ENCODE data around the gene PPARA. TPM values are rescaled to one million over a fixed set of nuclear protein-coding genes. Genes with fewer than 3 reads are reported as not detected.

PPARA gene
- total RNA-seq, 2 experiments from 2014 or later: 3.3 to 10.5 TPM

DNA sequence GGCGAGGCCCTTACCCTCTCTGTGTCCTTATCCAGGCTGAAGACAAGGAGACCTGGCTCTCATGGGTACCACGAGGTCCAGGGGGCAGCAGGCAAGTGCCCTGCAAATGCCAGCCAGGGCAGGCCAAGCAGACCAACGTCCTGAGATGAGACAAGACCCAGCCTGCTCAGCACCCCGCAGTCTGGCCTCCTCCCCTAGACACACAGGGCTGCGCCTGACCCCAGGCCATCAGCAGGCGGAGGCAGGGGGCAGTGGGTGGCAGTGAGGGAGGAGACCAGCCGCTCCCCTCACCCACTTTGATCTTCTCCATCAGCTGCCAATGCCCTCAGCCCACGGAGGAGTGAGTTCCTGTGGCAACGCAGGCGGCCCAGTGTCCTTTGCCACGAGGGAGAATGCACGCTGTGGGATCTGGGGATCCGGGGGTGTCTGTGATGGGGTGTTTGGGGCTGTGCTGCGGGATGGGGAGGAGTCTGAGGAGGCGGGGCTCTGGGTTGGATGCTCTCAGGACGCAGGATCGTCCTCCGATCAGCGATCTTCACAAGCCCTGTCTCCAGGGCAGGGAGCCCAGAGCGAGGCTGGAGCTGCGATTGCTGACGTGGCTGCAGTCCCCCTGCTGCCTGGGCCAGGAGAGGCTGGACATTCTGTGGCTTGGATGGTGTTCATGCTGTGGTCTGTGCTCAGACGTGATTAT, 30.5 kb upstream of the PPARA start:
- POLR2A ChIA-PET: no interaction called here
- no peak for DNase-seq (ENCODE audit: low spot score)
- peaks cover 6% of the 10 kb centered on the region for H3K4me1 ChIP-seq (ENCODE audit: insufficient read depth, low read length, poor library complexity, severe bottlenecking)
- BruUV-seq (replicated peaks): no TSS peak
- H2AFZ ChIP-seq (ENCODE audit: low read length): no peak overlapping the region
- TF ChIP-seq, protein P1, sequence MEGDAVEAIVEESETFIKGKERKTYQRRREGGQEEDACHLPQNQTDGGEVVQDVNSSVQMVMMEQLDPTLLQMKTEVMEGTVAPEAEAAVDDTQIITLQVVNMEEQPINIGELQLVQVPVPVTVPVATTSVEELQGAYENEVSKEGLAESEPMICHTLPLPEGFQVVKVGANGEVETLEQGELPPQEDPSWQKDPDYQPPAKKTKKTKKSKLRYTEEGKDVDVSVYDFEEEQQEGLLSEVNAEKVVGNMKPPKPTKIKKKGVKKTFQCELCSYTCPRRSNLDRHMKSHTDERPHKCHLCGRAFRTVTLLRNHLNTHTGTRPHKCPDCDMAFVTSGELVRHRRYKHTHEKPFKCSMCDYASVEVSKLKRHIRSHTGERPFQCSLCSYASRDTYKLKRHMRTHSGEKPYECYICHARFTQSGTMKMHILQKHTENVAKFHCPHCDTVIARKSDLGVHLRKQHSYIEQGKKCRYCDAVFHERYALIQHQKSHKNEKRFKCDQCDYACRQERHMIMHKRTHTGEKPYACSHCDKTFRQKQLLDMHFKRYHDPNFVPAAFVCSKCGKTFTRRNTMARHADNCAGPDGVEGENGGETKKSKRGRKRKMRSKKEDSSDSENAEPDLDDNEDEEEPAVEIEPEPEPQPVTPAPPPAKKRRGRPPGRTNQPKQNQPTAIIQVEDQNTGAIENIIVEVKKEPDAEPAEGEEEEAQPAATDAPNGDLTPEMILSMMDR (conservative IDR thresholded peaks at IDR 0.05; ENCODE audit: low read length): no peak
- TF ChIP-seq EZH2phosphoT487 (IDR thresholded peaks at IDR 0.05; ENCODE audit: borderline replicate concordance, low read depth, low read length): no peak
- no peaks in the 10 kb centered on the region for H3K36me3 ChIP-seq (ENCODE audit: insufficient read depth, low read length)
- H3K4me3 ChIP-seq (ENCODE audit: low read depth, low read length, poor library complexity, severe bottlenecking): no peak overlapping the region
- H3K9me3 ChIP-seq (ENCODE audit: low read length): no peaks in the 10 kb centered on the region
- H3K9me2 ChIP-seq (ENCODE audit: insufficient read depth, low read length): no peaks in the 10 kb centered on the region
- CTCF ChIA-PET (ENCODE audit: unreplicated experiment): no interaction called here
- H4K20me1 ChIP-seq (ENCODE audit: insufficient read depth, low read length): no peaks in the 10 kb centered on the region
- H3K4me2 ChIP-seq (ENCODE audit: low read length): no peak overlapping the region
- intact Hi-C loops (cut with micrococcal nuclease; ENCODE audit: unreplicated experiment): loop anchor here (5.0 kb wide), 1 partner anchor 177 kb away; the partner anchor contains the start of gene GTSE1
- no peaks in the 10 kb centered on the region for H3K79me2 ChIP-seq (ENCODE audit: insufficient read depth, low read depth, low read length)
- no peak overlapping the region for H3K27ac ChIP-seq (ENCODE audit: low read depth, low read length, poor library complexity, severe bottlenecking)

DNA sequence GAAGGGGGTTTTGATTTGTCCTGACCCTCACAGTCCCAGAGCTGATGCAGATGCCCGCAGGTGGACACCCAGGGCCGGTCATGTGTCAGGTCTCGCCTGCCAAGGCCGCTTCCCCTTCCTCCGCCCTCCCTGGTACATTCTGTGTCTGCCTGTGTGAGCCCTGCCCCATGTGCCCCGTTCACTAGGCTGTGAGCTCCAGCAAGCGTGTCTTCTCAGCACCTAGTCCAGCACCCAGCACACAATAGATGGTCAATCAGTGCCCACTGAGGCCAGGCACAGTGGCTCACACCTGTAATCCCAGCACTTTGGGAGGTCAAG, 29.9 kb upstream of the PPARA start:
- intact Hi-C loops (cut with micrococcal nuclease; ENCODE audit: unreplicated experiment): loop anchor here (5.0 kb wide), 1 partner anchor 177 kb away; the partner anchor contains the start of gene GTSE1
- H3K4me3 ChIP-seq (ENCODE audit: low read depth, low read length, poor library complexity, severe bottlenecking): no peak overlapping the region
- peaks cover 6% of the 10 kb centered on the region for H3K4me1 ChIP-seq (ENCODE audit: insufficient read depth, low read length, poor library complexity, severe bottlenecking)
- TF ChIP-seq, protein P1 (conservative IDR thresholded peaks at IDR 0.05; ENCODE audit: low read length): no peak
- TF ChIP-seq EZH2phosphoT487 (IDR thresholded peaks at IDR 0.05; ENCODE audit: borderline replicate concordance, low read depth, low read length): no peak
- no peaks in the 10 kb centered on the region for H3K36me3 ChIP-seq (ENCODE audit: insufficient read depth, low read length)
- no peaks in the 10 kb centered on the region for H4K20me1 ChIP-seq (ENCODE audit: insufficient read depth, low read length)
- no TSS peak for BruUV-seq (replicated peaks)
- ChIA-PET CTCF (ENCODE audit: unreplicated experiment) (no interaction called here), POLR2A (no interaction called here)
- no peaks in the 10 kb centered on the region for H3K9me3 ChIP-seq (ENCODE audit: low read length)
- no peaks in the 10 kb centered on the region for H3K9me2 ChIP-seq (ENCODE audit: insufficient read depth, low read length)
- no peaks in the 10 kb centered on the region for H3K79me2 ChIP-seq (ENCODE audit: insufficient read depth, low read depth, low read length)
- DNase-seq (ENCODE audit: low spot score): no peak
- H2AFZ ChIP-seq (ENCODE audit: low read length): no peak overlapping the region
- no peak overlapping the region for H3K4me2 ChIP-seq (ENCODE audit: low read length)
- H3K27ac ChIP-seq (ENCODE audit: low read depth, low read length, poor library complexity, severe bottlenecking): no peak overlapping the region

DNA sequence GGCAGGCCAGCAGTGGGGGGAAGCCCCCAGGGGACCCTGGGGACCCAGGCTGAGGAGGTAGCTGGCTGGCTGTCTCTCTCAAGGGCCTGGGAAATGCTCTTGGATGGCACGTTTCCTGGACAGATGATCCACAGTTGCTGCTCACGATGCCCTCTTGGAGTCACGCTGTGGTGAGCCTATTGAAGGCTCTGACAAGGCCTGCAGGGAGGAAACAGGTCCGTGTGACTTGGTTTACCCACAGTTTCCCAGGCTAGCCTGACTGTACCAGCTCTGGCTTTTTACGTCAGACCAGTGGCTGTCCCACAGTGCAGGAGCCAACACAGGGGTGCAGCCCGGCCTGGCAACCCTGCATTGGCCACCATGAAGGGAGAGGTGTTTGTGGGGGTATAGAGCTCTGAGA, 29.2 kb upstream of the PPARA start:
- H3K4me2 ChIP-seq (ENCODE audit: low read length): no peak overlapping the region
- H3K36me3 ChIP-seq (ENCODE audit: insufficient read depth, low read length): no peaks in the 10 kb centered on the region
- ChIA-PET CTCF (ENCODE audit: unreplicated experiment) (no interaction called here), POLR2A (no interaction called here)
- intact Hi-C loops (cut with micrococcal nuclease; ENCODE audit: unreplicated experiment): loop anchor here (5.0 kb wide), 1 partner anchor 176 kb away; the partner anchor contains the start of gene GTSE1
- no peak overlapping the region for H3K27ac ChIP-seq (ENCODE audit: low read depth, low read length, poor library complexity, severe bottlenecking)
- peaks cover 6% of the 10 kb centered on the region for H3K4me1 ChIP-seq (ENCODE audit: insufficient read depth, low read length, poor library complexity, severe bottlenecking)
- no peak for DNase-seq (ENCODE audit: low spot score)
- TF ChIP-seq, protein P1 (conservative IDR thresholded peaks at IDR 0.05; ENCODE audit: low read length): no peak
- TF ChIP-seq EZH2phosphoT487 (IDR thresholded peaks at IDR 0.05; ENCODE audit: borderline replicate concordance, low read depth, low read length): no peak
- H3K4me3 ChIP-seq (ENCODE audit: low read depth, low read length, poor library complexity, severe bottlenecking): no peak overlapping the region
- H3K9me3 ChIP-seq (ENCODE audit: low read length): no peaks in the 10 kb centered on the region
- no peaks in the 10 kb centered on the region for H3K9me2 ChIP-seq (ENCODE audit: insufficient read depth, low read length)
- H4K20me1 ChIP-seq (ENCODE audit: insufficient read depth, low read length): no peaks in the 10 kb centered on the region
- H3K79me2 ChIP-seq (ENCODE audit: insufficient read depth, low read depth, low read length): no peaks in the 10 kb centered on the region
- H2AFZ ChIP-seq (ENCODE audit: low read length): no peak overlapping the region
- BruUV-seq (replicated peaks): no TSS peak
